HG03139 (cell line): Measurements from ENCODE around the gene PIGT.

Experiments
- ATAC-seq: cut with Tn5 transposase; IDR thresholded peaks from one replicate; pipeline ENCODE4 v1.9.1; 2021; ENCODE audit not compliant: unreplicated experiment

PIGT gene

GRCh38 chr20:45400346-45401031 lies 15.5 kb upstream of the PIGT start:
- ATAC-seq: no peak

GRCh38 chr20:45402946-45403345 lies 13.0 kb upstream of the PIGT start:
- ATAC-seq: no peak

GRCh38 chr20:45404438-45404837 lies 11.5 kb upstream of the PIGT start:
- no peak for ATAC-seq

GRCh38 chr20:45405571-45406259 lies 10.2 kb upstream of the PIGT start:
- no peak for ATAC-seq

- no peak for ATAC-seq
These were observed 9.5 kb upstream of the PIGT start for GRCh38 chr20:45406260-45407066.

GRCh38 chr20:45407067-45407745 lies 8.7 kb upstream of the PIGT start:
- no peak for ATAC-seq

GRCh38 chr20:45407783-45408645 lies 7.9 kb upstream of the PIGT start, which contains the start of gene DBNDD2:
Gene DBNDD2 (plus strand): TSS chr20:45408289. CDS start chr20:45408468, 179 bp downstream.
- no peak for ATAC-seq

GRCh38 chr20:45408646-45409213 lies 7.2 kb upstream of the PIGT start:
- no peak for ATAC-seq

GRCh38 chr20:45409521-45410272 lies 6.2 kb upstream of the PIGT start:
- ATAC-seq: no peak

- no peak for ATAC-seq
These were observed 5.1 kb upstream of the PIGT start for GRCh38 chr20:45410887-45411286.

- ATAC-seq: no peak
These were observed 3.3 kb upstream of the PIGT start for GRCh38 chr20:45412653-45413052.

- no peak for ATAC-seq
These were observed 2.5 kb upstream of the PIGT start for GRCh38 chr20:45413479-45413878.

- no peak for ATAC-seq
These were observed 976 bp downstream of the PIGT start for GRCh38 chr20:45416917-45417316.

- peak; percentile 56 for ATAC-seq
These were observed 3.5 kb downstream of the PIGT start for GRCh38 chr20:45419188-45420091.

GRCh38 chr20:45420125-45420524 lies 4.2 kb downstream of the PIGT start:
- ATAC-seq: no peak

- ATAC-seq: no peak
These were observed 7.8 kb downstream of the PIGT start for GRCh38 chr20:45423700-45424099.

GRCh38 chr20:45425561-45425960 lies 9.6 kb downstream of the PIGT start:
- no peak for ATAC-seq

- no peak for ATAC-seq
These were observed 10.5 kb downstream of the PIGT start for GRCh38 chr20:45426320-45427016.
